ENCODE results near the gene PPP2R5A. TPM values are rescaled to one million over a fixed set of nuclear protein-coding genes. Genes with fewer than 3 reads are reported as not detected.

The PPP2R5A gene
- total RNA-seq, 1 experiment from 2014 or later = 45.2 TPM

- H3K4me3 Mint-ChIP-seq (ENCODE audit: low read depth, unreplicated experiment) = no peak overlapping the region
- H3K4me1 Mint-ChIP-seq (ENCODE audit: low read depth, unreplicated experiment) = peaks cover 20% of the 10 kb centered on the region
- H3K27ac Mint-ChIP-seq (ENCODE audit: unreplicated experiment) = no peak overlapping the region
- H3K9me3 Mint-ChIP-seq (ENCODE audit: low read depth, unreplicated experiment) = peaks cover 9% of the 10 kb centered on the region
- intact Hi-C loops (cut with micrococcal nuclease; ENCODE audit: unreplicated experiment) = no loop called here
- BruUV-seq (replicated peaks) = no TSS peak
- no peak for TF ChIP-seq CTCF (IDR thresholded peaks at IDR 0.05; ENCODE audit: unreplicated experiment)
- no peaks in the 10 kb centered on the region for H3K36me3 Mint-ChIP-seq (ENCODE audit: insufficient read depth, unreplicated experiment)
- no peaks in the 10 kb centered on the region for H3K27me3 Mint-ChIP-seq (ENCODE audit: unreplicated experiment)
- CTCF ChIA-PET = no interaction called here
- DNase-seq = no peak
Measured at GRCh38 chr1:212401042-212401441, 115.8 kb downstream of the PPP2R5A start.

- H3K27me3 Mint-ChIP-seq (ENCODE audit: unreplicated experiment) = no peaks in the 10 kb centered on the region
- intact Hi-C loops (cut with micrococcal nuclease; ENCODE audit: unreplicated experiment) = no loop called here
- H3K36me3 Mint-ChIP-seq (ENCODE audit: insufficient read depth, unreplicated experiment) = no peaks in the 10 kb centered on the region
- peaks cover 6% of the 10 kb centered on the region for H3K9me3 Mint-ChIP-seq (ENCODE audit: low read depth, unreplicated experiment)
- no peak for DNase-seq
- no peak overlapping the region for H3K4me3 Mint-ChIP-seq (ENCODE audit: low read depth, unreplicated experiment)
- H3K4me1 Mint-ChIP-seq (ENCODE audit: low read depth, unreplicated experiment) = peaks cover 20% of the 10 kb centered on the region
- BruUV-seq (replicated peaks) = no TSS peak
- H3K27ac Mint-ChIP-seq (ENCODE audit: unreplicated experiment) = peak overlapping the region; percentile 55
- CTCF ChIA-PET = no interaction called here
- no peak for TF ChIP-seq CTCF (IDR thresholded peaks at IDR 0.05; ENCODE audit: unreplicated experiment)
Measured at GRCh38 chr1:212401838-212402582, 116.8 kb downstream of the PPP2R5A start.

- intact Hi-C loops (cut with micrococcal nuclease; ENCODE audit: unreplicated experiment) = no loop called here
- no peak for DNase-seq
- Mint-ChIP-seq H3K4me1 (ENCODE audit: low read depth, unreplicated experiment) (peaks cover 20% of the 10 kb centered on the region), H3K9me3 (ENCODE audit: low read depth, unreplicated experiment) (peaks cover 3% of the 10 kb centered on the region), H3K27ac (ENCODE audit: unreplicated experiment) (peak overlapping the region; percentile 55), H3K4me3 (ENCODE audit: low read depth, unreplicated experiment) (no peak overlapping the region), H3K27me3 (ENCODE audit: unreplicated experiment) (no peaks in the 10 kb centered on the region), H3K36me3 (ENCODE audit: insufficient read depth, unreplicated experiment) (no peaks in the 10 kb centered on the region)
- TF ChIP-seq CTCF (IDR thresholded peaks at IDR 0.05; ENCODE audit: unreplicated experiment) = no peak
- BruUV-seq (replicated peaks) = no TSS peak
- CTCF ChIA-PET = no interaction called here
Measured at GRCh38 chr1:212402666-212403321, 117.6 kb downstream of the PPP2R5A start.

GRCh38 chr1:212410231-212410820 lies 125.1 kb downstream of the PPP2R5A start:
- no peak overlapping the region for H3K4me3 Mint-ChIP-seq (ENCODE audit: low read depth, unreplicated experiment)
- TF ChIP-seq CTCF (IDR thresholded peaks at IDR 0.05; ENCODE audit: unreplicated experiment) = no peak
- H3K9me3 Mint-ChIP-seq (ENCODE audit: low read depth, unreplicated experiment) = no peaks in the 10 kb centered on the region
- H3K27ac Mint-ChIP-seq (ENCODE audit: unreplicated experiment) = no peak overlapping the region
- BruUV-seq (replicated peaks) = no TSS peak
- peaks cover 16% of the 10 kb centered on the region for H3K27me3 Mint-ChIP-seq (ENCODE audit: unreplicated experiment)
- intact Hi-C loops (cut with micrococcal nuclease; ENCODE audit: unreplicated experiment) = no loop called here
- H3K36me3 Mint-ChIP-seq (ENCODE audit: insufficient read depth, unreplicated experiment) = peaks cover 21% of the 10 kb centered on the region
- CTCF ChIA-PET = interaction anchor here (0.6 kb wide), 1 partner anchor 26 kb away, joined by 3 read pairs; no protein-coding TSS in a partner anchor
- H3K4me1 Mint-ChIP-seq (ENCODE audit: low read depth, unreplicated experiment) = peaks cover 19% of the 10 kb centered on the region
- no peak for DNase-seq

Other genes starting within 250 kb of the PPP2R5A start
- gene INTS7, start 249.9 kb upstream of the PPP2R5A start, total RNA-seq (2022) = 35.3 and 36.5 TPM in 2 replicates
- gene DTL, start 249.7 kb upstream of the PPP2R5A start, total RNA-seq (2022) = 37.7 and 44.0 TPM in 2 replicates
- 14.0 and 17.8 TPM in 2 replicates for gene PACC1, start 129.5 kb downstream of the PPP2R5A start, total RNA-seq (2022)
- gene NENF, start 147.5 kb downstream of the PPP2R5A start, total RNA-seq (2022) = 45.1 and 45.3 TPM in 2 replicates

All from Calu3 (cell line).